ENCODE measurements around the gene ZFPL1.

ZFPL1 gene

DNA sequence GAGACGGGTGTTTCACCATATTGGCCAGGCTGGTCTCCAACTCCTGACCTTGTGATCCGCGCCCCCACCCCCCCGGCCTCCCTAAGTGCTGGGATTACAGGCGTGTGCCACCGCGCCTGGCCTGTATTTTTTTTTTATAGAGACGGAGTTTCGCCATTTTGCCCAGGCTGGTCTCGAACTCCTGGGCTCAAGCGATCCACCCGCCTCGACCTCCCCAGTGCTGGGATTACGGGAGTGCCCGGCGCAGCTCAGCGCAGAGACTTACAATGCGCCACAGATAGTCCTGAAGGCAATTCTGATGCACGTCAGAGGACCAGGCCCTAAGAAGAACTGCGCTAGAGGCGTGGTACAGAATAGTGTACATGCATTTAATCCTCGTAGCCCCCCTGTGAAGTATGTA lies 11.4 kb downstream of the ZFPL1 start:
- no peak for DNase-seq (ENCODE audit: extremely low read depth, low read depth)
- TF ChIP-seq CTCF (IDR thresholded peaks at IDR 0.05; ENCODE audit: low read depth, low read length) = no peak

GRCh38 chr11:65095974-65096806 lies 12.2 kb downstream of the ZFPL1 start, which contains the start of gene VPS51:
VPS51 (plus strand) TSS chr11:65096214; CDS start chr11:65096251, 37 bp downstream.
- peak; percentile 78 for DNase-seq (ENCODE audit: extremely low read depth, low read depth)
- TF ChIP-seq CTCF (IDR thresholded peaks at IDR 0.05; ENCODE audit: low read depth, low read length) = no peak

DNA sequence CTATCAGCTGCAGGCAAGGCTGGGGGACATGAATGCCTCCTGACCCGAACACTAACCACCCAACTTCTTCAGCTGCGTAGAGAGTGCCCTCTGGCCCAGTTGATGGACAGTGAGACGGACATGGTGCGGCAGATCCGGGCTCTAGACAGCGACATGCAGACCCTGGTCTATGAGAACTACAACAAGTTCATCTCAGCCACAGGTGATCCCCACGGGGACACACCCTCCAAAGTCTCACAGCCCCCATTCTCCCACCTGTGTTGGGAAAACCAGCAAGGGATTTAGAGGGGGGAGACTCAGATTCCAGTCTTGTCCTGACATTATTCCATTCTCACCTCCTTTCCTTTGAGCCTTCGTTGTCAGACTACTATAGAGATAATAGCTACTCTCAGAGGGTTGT lies 12.9 kb downstream of the ZFPL1 start:
- TF ChIP-seq CTCF (IDR thresholded peaks at IDR 0.05; ENCODE audit: low read depth, low read length) = no peak
- no peak for DNase-seq (ENCODE audit: extremely low read depth, low read depth)

- TF ChIP-seq CTCF (IDR thresholded peaks at IDR 0.05; ENCODE audit: low read depth, low read length) = no peak
- DNase-seq (ENCODE audit: extremely low read depth, low read depth) = no peak
Observed at GRCh38 chr11:65100674-65101350, 16.8 kb downstream of the ZFPL1 start.

DNA sequence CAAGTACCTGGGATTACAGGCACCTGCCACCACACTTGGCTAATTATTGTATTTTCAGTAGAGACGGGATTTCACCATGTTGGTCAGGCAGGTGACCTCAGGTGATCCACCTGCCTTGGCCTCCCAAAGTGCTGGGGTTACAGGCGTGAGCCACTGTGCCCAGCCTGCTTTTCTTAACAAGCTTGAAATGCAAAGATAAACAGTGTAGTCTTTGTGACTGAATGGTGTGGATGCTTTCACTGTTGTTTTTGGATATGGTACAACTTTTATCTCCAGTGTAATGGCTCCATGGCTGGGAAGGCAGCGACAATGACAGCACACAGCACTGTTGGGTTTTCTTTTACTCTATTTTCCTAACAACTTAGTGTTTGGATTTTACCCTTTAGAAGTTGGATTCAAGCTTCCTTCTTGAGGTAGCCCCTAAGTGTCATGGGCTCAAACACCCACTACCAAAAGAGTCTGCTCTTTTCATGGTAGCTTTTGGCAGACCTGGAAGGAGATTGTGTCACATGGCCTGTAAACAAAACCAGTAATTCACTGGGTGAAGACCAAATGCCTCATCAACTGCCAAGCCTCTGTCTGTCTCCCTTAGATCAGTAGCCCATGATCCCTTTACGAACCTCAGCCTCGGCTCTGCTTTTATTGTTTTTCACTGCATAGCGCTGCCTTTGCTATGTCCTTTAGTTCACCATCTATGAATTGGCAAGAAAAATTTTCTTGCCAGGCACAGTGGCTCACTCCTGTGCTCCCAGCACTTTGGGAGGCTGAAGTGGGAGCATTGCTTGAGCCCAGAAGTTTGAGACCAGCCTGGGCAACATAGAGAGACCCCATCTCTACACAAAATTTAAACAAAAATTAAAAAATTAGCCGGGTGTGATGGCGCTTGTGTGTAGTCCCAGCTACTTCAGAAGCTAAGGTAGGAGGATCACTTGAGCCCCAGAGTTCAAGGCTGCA lies 18.4 kb downstream of the ZFPL1 start:
- no peak for DNase-seq (ENCODE audit: extremely low read depth, low read depth)
- TF ChIP-seq CTCF (IDR thresholded peaks at IDR 0.05; ENCODE audit: low read depth, low read length) = no peak

DNA sequence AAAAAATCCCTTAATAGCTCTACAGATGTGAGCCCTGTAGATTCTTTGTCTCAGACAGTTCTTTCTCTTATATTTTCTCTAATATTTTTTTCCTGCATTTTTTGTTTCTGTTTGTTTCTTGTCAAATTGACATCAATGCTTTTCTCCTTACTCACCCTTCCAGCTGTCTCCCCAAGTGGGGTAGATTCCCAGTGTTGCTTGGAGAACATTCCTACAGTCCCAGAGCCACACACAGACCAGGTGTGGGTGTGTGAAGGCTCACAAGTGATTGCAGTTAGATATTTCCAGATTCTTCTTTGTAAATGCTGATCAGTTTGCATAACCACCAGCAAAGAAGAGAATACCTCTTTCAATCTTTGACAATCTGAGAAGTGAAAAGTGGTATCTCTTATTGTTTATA lies 19.5 kb downstream of the ZFPL1 start:
- no peak for TF ChIP-seq CTCF (IDR thresholded peaks at IDR 0.05; ENCODE audit: low read depth, low read length)
- no peak for DNase-seq (ENCODE audit: extremely low read depth, low read depth)
